ENCODE measurements around the gene NEDD4L.

DNA sequence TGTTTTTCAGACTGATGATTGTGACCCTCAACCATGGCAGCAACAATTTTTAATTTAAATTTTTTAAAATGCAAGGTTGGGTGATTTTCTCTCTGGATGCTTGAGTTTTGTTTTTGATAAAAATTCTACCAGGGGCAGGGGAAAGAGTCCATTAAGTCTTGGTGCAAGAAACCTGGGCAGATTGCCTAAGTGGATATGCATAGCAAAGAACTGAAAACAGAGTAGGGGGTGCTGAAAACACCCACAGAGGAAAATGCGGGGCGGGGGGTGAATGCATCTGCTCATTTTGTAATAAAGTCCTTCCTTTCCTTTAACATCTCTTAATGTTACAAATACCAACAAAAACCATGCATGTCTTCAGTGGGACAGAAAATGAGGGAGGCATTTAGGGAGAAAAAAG, 138.0 kb downstream of the NEDD4L start:
- TF ChIP-seq, protein P1, sequence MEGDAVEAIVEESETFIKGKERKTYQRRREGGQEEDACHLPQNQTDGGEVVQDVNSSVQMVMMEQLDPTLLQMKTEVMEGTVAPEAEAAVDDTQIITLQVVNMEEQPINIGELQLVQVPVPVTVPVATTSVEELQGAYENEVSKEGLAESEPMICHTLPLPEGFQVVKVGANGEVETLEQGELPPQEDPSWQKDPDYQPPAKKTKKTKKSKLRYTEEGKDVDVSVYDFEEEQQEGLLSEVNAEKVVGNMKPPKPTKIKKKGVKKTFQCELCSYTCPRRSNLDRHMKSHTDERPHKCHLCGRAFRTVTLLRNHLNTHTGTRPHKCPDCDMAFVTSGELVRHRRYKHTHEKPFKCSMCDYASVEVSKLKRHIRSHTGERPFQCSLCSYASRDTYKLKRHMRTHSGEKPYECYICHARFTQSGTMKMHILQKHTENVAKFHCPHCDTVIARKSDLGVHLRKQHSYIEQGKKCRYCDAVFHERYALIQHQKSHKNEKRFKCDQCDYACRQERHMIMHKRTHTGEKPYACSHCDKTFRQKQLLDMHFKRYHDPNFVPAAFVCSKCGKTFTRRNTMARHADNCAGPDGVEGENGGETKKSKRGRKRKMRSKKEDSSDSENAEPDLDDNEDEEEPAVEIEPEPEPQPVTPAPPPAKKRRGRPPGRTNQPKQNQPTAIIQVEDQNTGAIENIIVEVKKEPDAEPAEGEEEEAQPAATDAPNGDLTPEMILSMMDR (conservative IDR thresholded peaks at IDR 0.05 in 1 of 2, IDR thresholded peaks at IDR 0.05 in 1 of 2; ENCODE audit: extremely low read depth in 1 of 2, insufficient read depth in 1 of 2, low read depth in 1 of 2, low read length in 2 of 2): no peak
- no peak for TF ChIP-seq EZH2 (IDR thresholded peaks at IDR 0.05; ENCODE audit: borderline replicate concordance, low read length)
